Measurements from ENCODE around the gene EBF3.

The EBF3 gene

GRCh38 chr10:129796710-129797420, 167.2 kb downstream of the EBF3 start:
- no peak for DNase-seq (ENCODE audit: low spot score)

- no peak for DNase-seq (ENCODE audit: low spot score)
These were observed 170.1 kb downstream of the EBF3 start for GRCh38 chr10:129793996-129794395.

GRCh38 chr10:129793479-129793878, 170.6 kb downstream of the EBF3 start:
- no peak for DNase-seq (ENCODE audit: low spot score)

- no peak for DNase-seq (ENCODE audit: low spot score)
These were observed 171.2 kb downstream of the EBF3 start for GRCh38 chr10:129792864-129793263.

GRCh38 chr10:129792141-129792540, 171.9 kb downstream of the EBF3 start:
- DNase-seq (ENCODE audit: low spot score): no peak

GRCh38 chr10:129790715-129791446, 173.2 kb downstream of the EBF3 start:
- DNase-seq (ENCODE audit: low spot score): no peak

- no peak for DNase-seq (ENCODE audit: low spot score)
These were observed 175.9 kb downstream of the EBF3 start for GRCh38 chr10:129788215-129788614.

- DNase-seq (ENCODE audit: low spot score): no peak
These were observed 176.5 kb downstream of the EBF3 start for GRCh38 chr10:129787557-129787956.

- no peak for DNase-seq (ENCODE audit: low spot score)
These were observed 177.9 kb downstream of the EBF3 start for GRCh38 chr10:129786216-129786615.

- DNase-seq (ENCODE audit: low spot score): no peak
These were observed 178.5 kb downstream of the EBF3 start for GRCh38 chr10:129785536-129785981.
